B cell (primary cell): Measurements from ENCODE around the gene ABCA2.

Experiments
- EZH2 ChIP-seq: IDR thresholded peaks from 2 replicates; pipeline ENCODE4 v1.6.1; 2012; ENCODE audit warnings: borderline replicate concordance, low read depth, mild to moderate bottlenecking, moderate library complexity, low read length; ENCODE audit not compliant: insufficient read depth, poor library complexity, severe bottlenecking
- TF ChIP-seq, protein P1 (sequence below): fragments of 200-600 bp; IDR thresholded peaks from one replicate; pipeline ENCODE4 v1.8.0; 2022; ENCODE audit warnings: antibody characterized with exemption, mild to moderate bottlenecking

DNA sequence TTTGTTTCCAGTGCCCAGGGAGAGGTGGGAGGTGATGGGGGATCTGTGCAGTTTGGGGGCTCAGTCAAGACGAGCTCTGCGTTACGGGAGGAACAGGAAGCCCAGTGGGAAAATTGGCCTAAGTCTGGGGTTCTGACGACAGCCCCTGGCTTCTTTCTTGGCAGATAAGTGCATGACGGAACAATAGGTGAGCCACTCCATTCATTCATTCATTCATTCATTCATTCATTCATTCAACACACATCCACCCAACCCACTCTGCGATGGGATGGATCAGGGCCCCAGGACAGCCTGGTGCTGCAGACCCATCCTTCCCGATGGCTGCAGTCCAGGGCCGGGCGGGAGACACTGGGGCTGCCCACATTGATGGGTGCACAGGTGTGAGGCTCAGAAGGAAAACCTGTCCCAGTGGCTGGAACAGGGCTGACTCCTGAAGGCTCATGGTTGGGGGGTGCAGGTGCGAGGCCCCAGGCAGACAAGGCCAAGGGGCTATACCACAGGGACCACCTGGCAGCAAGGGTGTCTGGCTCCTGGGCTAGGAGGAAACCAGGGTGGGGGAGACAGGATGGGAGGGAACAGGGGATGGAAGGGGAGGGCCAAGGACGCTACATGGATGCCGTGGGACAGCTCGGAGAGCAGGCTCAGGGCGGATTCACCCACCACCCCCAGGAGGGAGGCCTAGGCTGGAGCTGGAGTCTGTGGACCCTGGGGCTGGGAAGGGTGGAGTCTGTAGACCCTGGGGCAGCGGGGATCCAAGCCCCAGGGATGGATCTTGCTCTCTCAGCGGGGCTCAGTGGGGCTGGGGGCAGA lies 47.2 kb downstream of the ABCA2 start:
- TF ChIP-seq, protein P1, sequence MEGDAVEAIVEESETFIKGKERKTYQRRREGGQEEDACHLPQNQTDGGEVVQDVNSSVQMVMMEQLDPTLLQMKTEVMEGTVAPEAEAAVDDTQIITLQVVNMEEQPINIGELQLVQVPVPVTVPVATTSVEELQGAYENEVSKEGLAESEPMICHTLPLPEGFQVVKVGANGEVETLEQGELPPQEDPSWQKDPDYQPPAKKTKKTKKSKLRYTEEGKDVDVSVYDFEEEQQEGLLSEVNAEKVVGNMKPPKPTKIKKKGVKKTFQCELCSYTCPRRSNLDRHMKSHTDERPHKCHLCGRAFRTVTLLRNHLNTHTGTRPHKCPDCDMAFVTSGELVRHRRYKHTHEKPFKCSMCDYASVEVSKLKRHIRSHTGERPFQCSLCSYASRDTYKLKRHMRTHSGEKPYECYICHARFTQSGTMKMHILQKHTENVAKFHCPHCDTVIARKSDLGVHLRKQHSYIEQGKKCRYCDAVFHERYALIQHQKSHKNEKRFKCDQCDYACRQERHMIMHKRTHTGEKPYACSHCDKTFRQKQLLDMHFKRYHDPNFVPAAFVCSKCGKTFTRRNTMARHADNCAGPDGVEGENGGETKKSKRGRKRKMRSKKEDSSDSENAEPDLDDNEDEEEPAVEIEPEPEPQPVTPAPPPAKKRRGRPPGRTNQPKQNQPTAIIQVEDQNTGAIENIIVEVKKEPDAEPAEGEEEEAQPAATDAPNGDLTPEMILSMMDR: no peak
- no peak for TF ChIP-seq EZH2
